ENCODE data around the gene CATSPER2.
"Not testable (repeated sequence)": the region's sequence is repeated elsewhere in the genome, so short reads cannot be mapped to it uniquely, and the experiment has no call there.

DNA sequence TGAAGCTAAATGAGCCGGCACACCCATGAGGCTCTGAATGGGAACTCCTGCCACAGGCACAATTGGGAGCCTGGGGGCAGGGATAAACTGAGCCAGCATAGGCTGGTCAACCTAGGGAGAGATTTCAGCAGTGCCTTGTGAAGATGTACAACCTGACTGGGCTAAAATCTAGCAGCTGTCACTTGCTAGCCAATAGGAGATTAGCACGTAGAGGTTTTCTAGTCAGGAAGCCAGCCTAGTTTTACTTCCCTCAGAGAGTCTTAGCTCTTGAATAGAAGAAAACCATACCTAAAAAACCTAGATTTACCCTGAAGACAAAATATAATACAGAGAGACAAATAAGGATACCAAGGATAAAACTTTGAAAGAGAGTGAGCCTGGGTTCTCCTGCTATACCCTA lies 13.6 kb upstream of the CATSPER2 start:
- not testable (repeated sequence) for TF ChIP-seq MAFK (IDR thresholded peaks at IDR 0.05; ENCODE audit: low read depth, low read length); SMC3 (IDR thresholded peaks at IDR 0.05; ENCODE audit: low read depth, low read length); RAD21 (IDR thresholded peaks at IDR 0.05; ENCODE audit: low read length); CTCF (conservative IDR thresholded peaks at IDR 0.05; ENCODE audit: low read depth, low read length); BHLHE40 (IDR thresholded peaks at IDR 0.05; ENCODE audit: low read depth, low read length); POLR2A (IDR thresholded peaks at IDR 0.05; ENCODE audit: low read depth, low read length); CHD1 (IDR thresholded peaks at IDR 0.05; ENCODE audit: low read depth, low read length); FOS (IDR thresholded peaks at IDR 0.05; ENCODE audit: low read depth, low read length); MXI1 (IDR thresholded peaks at IDR 0.05; ENCODE audit: borderline replicate concordance, low read depth, low read length); USF2 (IDR thresholded peaks at IDR 0.05; ENCODE audit: low read depth, low read length)
